ENCODE results near the gene PIH1D2.

- TF ChIP-seq CTCF (conservative IDR thresholded peaks at IDR 0.05; ENCODE audit: low read depth, low read length) (no peak), EZH2phosphoT487 (IDR thresholded peaks at IDR 0.05; ENCODE audit: borderline replicate concordance, low read length) (no peak), EZH2 (IDR thresholded peaks at IDR 0.05; ENCODE audit: low read length, unreplicated experiment) (no peak)
Measured at GRCh38 chr11:112082729-112083128, 8.9 kb upstream of the PIH1D2 start.
